A549 (cell line): Measurements from ENCODE around the gene NMB. TPM values are rescaled to one million over a fixed set of nuclear protein-coding genes. Genes with fewer than 3 reads are reported as not detected.

ENCODE experiments used
- ATAC-seq, 2 experiments: fragments of 200-7000 bp in 1 of 2; fragments of >200 bp in 1 of 2; cut with Nextera tagmentation in 1 of 2; cut with Tn5 transposase in 1 of 2; 3 replicates each; pipeline versions ENCODE4 v1.8.0 to v1.9.1; 2018 to 2020; ENCODE audit warnings: mild to moderate bottlenecking in 1 of 2, moderate library complexity in 1 of 2
- CTCF ChIA-PET: fragments of 300-600 bp; sonication (Branson Sonifier 250); formaldehyde crosslinking; extraction: SDS; loops from one replicate; lab custom pipeline; 2021; ENCODE audit warnings: antibody characterized with exemption, inconsistent platforms; lab: Yijun Ruan, JAX
- POLR2A ChIA-PET: fragments of 350-600 bp; formaldehyde crosslinking; extraction: SDS; loops from one replicate; lab custom pipeline; 2021; ENCODE audit warnings: antibody characterized with exemption, inconsistent platforms; lab: Yijun Ruan, JAX
- DNase-seq, 2 experiments: peaks; one replicate each; pipeline versions ENCODE4 v3.0.0 to v3.0.0-alpha.2; 2011 to 2016; ENCODE audit warnings: low read depth in 1 of 2, low spot score in 1 of 2
- FAIRE-seq: peaks from 2 replicates; lab custom pipeline; 2011; peaks lifted over from hg19 to GRCh38; lab: Jason Lieb, UNC
- H3K27ac ChIP-seq, 2 experiments: fragments of >200 bp; sonication (Bioruptor Twin); formaldehyde crosslinking; 3 replicates each; pipeline ENCODE4 v1.5.1; 2016 to 2017
- H3K4me1 ChIP-seq: fragments of >200 bp; sonication (Bioruptor Twin); formaldehyde crosslinking; 3 replicates; pipeline ENCODE4 v1.6.1; 2016
- H3K4me2 ChIP-seq: fragments of >200 bp; sonication (Bioruptor Twin); formaldehyde crosslinking; 3 replicates; pipeline ENCODE4 v1.6.1; 2016
- H3K4me3 ChIP-seq: fragments of >200 bp; sonication (Bioruptor Twin); formaldehyde crosslinking; 3 replicates; pipeline ENCODE4 v1.5.1; 2016
- H3K9me3 ChIP-seq: fragments of >200 bp; sonication (Bioruptor Twin); formaldehyde crosslinking; 3 replicates; pipeline ENCODE4 v1.6.1; 2016
- BHLHE40 ChIP-seq: IDR thresholded peaks from 2 replicates; pipeline ENCODE4 v1.6.1; 2012; ENCODE audit warnings: low read depth, low read length, inconsistent platforms
- CBX2 ChIP-seq: fragments of 200-600 bp; sonication (generic); IDR thresholded peaks from 2 replicates; pipeline ENCODE4 v1.6.1; 2016; ENCODE audit warnings: low read depth, mild to moderate bottlenecking, borderline replicate concordance
- CBX8 ChIP-seq: fragments of 200-600 bp; sonication (generic); IDR thresholded peaks from 2 replicates; pipeline ENCODE4 v1.6.1; 2016
- CEBPB ChIP-seq, 2 experiments: fragments of >200 bp in 1 of 2; sonication (Bioruptor Twin) in 1 of 2; formaldehyde crosslinking in 1 of 2; IDR thresholded peaks; 2 replicates each; pipeline ENCODE4 v1.6.1; 2012 to 2016
- CHD4 ChIP-seq: fragments of 200-600 bp; sonication (generic); IDR thresholded peaks from 2 replicates; pipeline ENCODE4 v1.6.1; 2016; ENCODE audit warnings: antibody characterized with exemption, mild to moderate bottlenecking, borderline replicate concordance
- CTCF ChIP-seq: fragments of >200 bp; sonication (Bioruptor Twin); formaldehyde crosslinking; IDR thresholded peaks from 3 replicates; pipeline ENCODE4 v1.5.1; 2016
- E2F6 ChIP-seq: IDR thresholded peaks from 2 replicates; pipeline ENCODE4 v1.6.1; 2012; ENCODE audit warnings: low read depth, borderline replicate concordance
- EHF ChIP-seq: fragments of 250-450 bp; sonication (Bioruptor Pico); IDR thresholded peaks from 2 replicates; pipeline ENCODE4 v1.5.0; 2020; ENCODE audit warnings: mild to moderate bottlenecking
- EHMT2 ChIP-seq: fragments of 200-600 bp; sonication (generic); IDR thresholded peaks from 2 replicates; pipeline ENCODE4 v1.6.1; 2016; ENCODE audit warnings: antibody characterized with exemption, low read depth, mild to moderate bottlenecking, moderate library complexity
- FOSL2 ChIP-seq, 2 experiments: fragments of 450-650 bp in 1 of 2; fragments of >200 bp in 1 of 2; sonication (Bioruptor Twin) in 1 of 2; formaldehyde crosslinking; IDR thresholded peaks; 2 replicates each; pipeline versions ENCODE4 v1.5.0 to v1.6.1; 2016 to 2020; ENCODE audit warnings: mild to moderate bottlenecking in 1 of 2, moderate library complexity in 1 of 2
- GATA3 ChIP-seq: IDR thresholded peaks from 2 replicates; pipeline ENCODE4 v1.6.1; 2012; ENCODE audit warnings: borderline replicate concordance
- HOXA7 ChIP-seq: fragments of 250-450 bp; sonication (Bioruptor Pico); IDR thresholded peaks from 2 replicates; pipeline ENCODE4 v1.5.0; 2020; ENCODE audit warnings: mild to moderate bottlenecking, moderate library complexity
- HOXB13 ChIP-seq: fragments of 250-450 bp; sonication (Bioruptor Pico); IDR thresholded peaks from 2 replicates; pipeline ENCODE4 v1.5.0; 2020; ENCODE audit warnings: low read depth, mild to moderate bottlenecking, moderate library complexity
- JUNB ChIP-seq: fragments of >200 bp; sonication (Bioruptor Twin); formaldehyde crosslinking; IDR thresholded peaks from 2 replicates; pipeline ENCODE4 v1.6.1; 2016
- KDM1A ChIP-seq: fragments of 200-600 bp; sonication (generic); IDR thresholded peaks from 2 replicates; pipeline ENCODE4 v1.6.1; 2016; ENCODE audit warnings: low read depth, mild to moderate bottlenecking
- KDM5A ChIP-seq: fragments of 200-600 bp; sonication (generic); IDR thresholded peaks from 2 replicates; pipeline ENCODE4 v1.6.1; 2016; ENCODE audit warnings: antibody characterized with exemption, mild to moderate bottlenecking
- MAX ChIP-seq: IDR thresholded peaks from 2 replicates; pipeline ENCODE4 v1.6.1; 2012
- MAZ ChIP-seq: fragments of 150-350 bp; IDR thresholded peaks from 2 replicates; pipeline ENCODE4 v1.6.1; 2014; ENCODE audit warnings: antibody characterized with exemption, low read depth, low read length, borderline replicate concordance
- NPAS2 ChIP-seq: fragments of 250-450 bp; sonication (Bioruptor Pico); IDR thresholded peaks from 2 replicates; pipeline ENCODE4 v1.8.0; 2022; ENCODE audit warnings: mild to moderate bottlenecking, moderate library complexity, borderline replicate concordance
- NR3C1 ChIP-seq: fragments of >200 bp; sonication (Bioruptor Twin); formaldehyde crosslinking; IDR thresholded peaks from 3 replicates; pipeline ENCODE4 v1.6.1; 2017
- PBX3 ChIP-seq: IDR thresholded peaks from 2 replicates; pipeline ENCODE4 v1.6.1; 2012
- POLR2A ChIP-seq: IDR thresholded peaks from 2 replicates; pipeline ENCODE4 v1.6.1; 2012; ENCODE audit warnings: mild to moderate bottlenecking, low read length
- POLR2AphosphoS2 ChIP-seq: conservative IDR thresholded peaks from 2 replicates; pipeline ENCODE4 v1.6.1; 2012; ENCODE audit warnings: low read length, improper control_type of control experiment, inconsistent platforms
- REST ChIP-seq: fragments of 200-600 bp; sonication (generic); IDR thresholded peaks from 2 replicates; pipeline ENCODE4 v1.6.1; 2016; ENCODE audit warnings: antibody characterized with exemption, mild to moderate bottlenecking, moderate library complexity
- TFCP2L1 ChIP-seq: fragments of 250-450 bp; sonication (Bioruptor Pico); IDR thresholded peaks from 2 replicates; pipeline ENCODE4 v1.5.0; 2021; ENCODE audit warnings: mild to moderate bottlenecking
- TP53 ChIP-seq: fragments of 250-450 bp; sonication (Bioruptor Pico); IDR thresholded peaks from 2 replicates; pipeline ENCODE4 v1.5.0; 2021; ENCODE audit warnings: mild to moderate bottlenecking, moderate library complexity
- ZC3H11A ChIP-seq: fragments of 450-650 bp; IDR thresholded peaks from 2 replicates; pipeline ENCODE4 v1.6.1; 2014; ENCODE audit warnings: antibody characterized with exemption, mild to moderate bottlenecking
- ZNF302 ChIP-seq: fragments of 250-450 bp; sonication (Bioruptor Pico); IDR thresholded peaks from 2 replicates; pipeline ENCODE4 v1.9.0; 2021; ENCODE audit warnings: inconsistent platforms, mild to moderate bottlenecking, moderate library complexity
- ZSCAN20 ChIP-seq: fragments of 250-450 bp; sonication (Bioruptor Pico); IDR thresholded peaks from 2 replicates; pipeline ENCODE4 v1.8.0; 2022; ENCODE audit warnings: mild to moderate bottlenecking, moderate library complexity
- WGBS: methylation state at CpG from one replicate; pipeline ENCODE4 v1.1.6; 2017; ENCODE audit errors: missing lambda C conversion rate; 5-methylcytosine and 5-hydroxymethylcytosine counted together
- polyA plus RNA-seq, 4 experiments: library from polyadenylated mRNA; depleted of rRNA in 3 of 4; stranded (reverse); fragments of >200 nt; fragmentation: RNase III in 1 of 4; extraction: RNeasy Plus Mini Kit Qiagen cat#74134 plus additional on column Dnase treatment in 1 of 4; gene quantifications; 2 replicates in 3 of 4; 3 replicates in 1 of 4; pipeline ENCODE4 v1.2.3, GENCODE V29; 2011 to 2017

Gene NMB
- polyA plus RNA-seq, 2 of the 4 experiments (the other 2 are of a cell fraction), result 10.1 to 18.5 TPM

- H3K4me2 ChIP-seq, result no peak overlapping the region
- ATAC-seq (no peak), FAIRE-seq (no peak), DNase-seq (no peak)
- ChIA-PET CTCF (interaction anchor here (0.6 to 1.2 kb wide), 5 partner anchors 9 to 27 kb away, joined by 3 to 7 read pairs (median 4); no protein-coding TSS in a partner anchor), POLR2A (interaction anchor here (1.4 kb wide), 1 partner anchor 78 kb away, joined by 3 read pairs; no protein-coding TSS in a partner anchor)
- no peak overlapping the region for H3K4me3 ChIP-seq
- H3K27ac ChIP-seq, result no peak overlapping the region
- TF ChIP-seq NR3C1, result no peak
- no peak for TF ChIP-seq POLR2A
- no peak for TF ChIP-seq GATA3
- no peak for TF ChIP-seq TFCP2L1 (CRISPR knock-in tag)
- no peak for TF ChIP-seq KDM1A
- TF ChIP-seq EHF (CRISPR knock-in tag), result no peak
- no peak for TF ChIP-seq ZNF302 (CRISPR knock-in tag)
- no peak for TF ChIP-seq CHD4
- no peak for TF ChIP-seq CBX8
- no peak for TF ChIP-seq MAX
- TF ChIP-seq POLR2AphosphoS2, result no peak
- no peak for TF ChIP-seq MAZ
- TF ChIP-seq CEBPB (IDR thresholded peaks at IDR 0.05), result no peak
- TF ChIP-seq KDM5A, result no peak
- no peak for TF ChIP-seq REST
- no peak for TF ChIP-seq BHLHE40
- no peak for TF ChIP-seq ZC3H11A
- H3K4me1 ChIP-seq, result no peaks in the 10 kb centered on the region
- WGBS, result 88% methylated on average over 8 of the region's 8 CpGs
- H3K9me3 ChIP-seq, result no peaks in the 10 kb centered on the region
Observed at GRCh38 chr15:84669726-84670125, 11.7 kb upstream of the NMB start.

GRCh38 chr15:84668221-84668982 lies 10.4 kb upstream of the NMB start:
- DNase-seq, result no peak
- Histone ChIP-seq H3K27ac (no peak overlapping the region), H3K9me3 (no peaks in the 10 kb centered on the region), H3K4me2 (no peak overlapping the region), H3K4me3 (no peak overlapping the region), H3K4me1 (no peaks in the 10 kb centered on the region)
- POLR2A ChIA-PET, result no interaction called here
- ATAC-seq, result no peak
- WGBS, result 94% methylated on average over 3 of the region's 3 CpGs
- TF ChIP-seq CBX2, result no peak
- no peak for TF ChIP-seq ZSCAN20 (CRISPR knock-in tag)
- no peak for TF ChIP-seq HOXB13
- TF ChIP-seq MAX, result no peak
- TF ChIP-seq TP53 (CRISPR knock-in tag), result no peak
- no peak for TF ChIP-seq CTCF
- no peak for TF ChIP-seq PBX3
- no peak for TF ChIP-seq HOXA7 (CRISPR knock-in tag)
- no peak for TF ChIP-seq NPAS2 (CRISPR knock-in tag)
- no peak for TF ChIP-seq JUNB
- TF ChIP-seq KDM1A, result no peak
- no peak for TF ChIP-seq EHMT2
- no peak for TF ChIP-seq E2F6
- no peak for TF ChIP-seq FOSL2 (IDR thresholded peaks at IDR 0.05)
- no peak for TF ChIP-seq FOSL2 (CRISPR knock-in tag; IDR thresholded peaks at IDR 0.05)
- TF ChIP-seq TFCP2L1 (CRISPR knock-in tag), result no peak
- FAIRE-seq, result no peak
- CTCF ChIA-PET, result interaction anchor here (0.9 to 2.1 kb wide), 7 partner anchors 9 to 72 kb away, joined by 3 to 7 read pairs (median 3); no protein-coding TSS in a partner anchor
